OCI-LY3 (cell line): Measurements from ENCODE around the gene UMAD1.

Source experiments
- EZH2phosphoT487 ChIP-seq: fragments of 200-600 bp; shearing (Covaris generic); IDR thresholded peaks from 2 replicates; pipeline ENCODE4 v1.6.1; 2018; ENCODE audit warnings: antibody characterized with exemption, mixed run types, low read depth
- TF ChIP-seq, protein P1 (sequence below): fragments of 200-600, 300-600 bp; sonication (generic); IDR thresholded peaks from 2 replicates; pipeline ENCODE4 v1.5.1; 2014; ENCODE audit warnings: antibody characterized with exemption, low read length, low read depth

DNA sequence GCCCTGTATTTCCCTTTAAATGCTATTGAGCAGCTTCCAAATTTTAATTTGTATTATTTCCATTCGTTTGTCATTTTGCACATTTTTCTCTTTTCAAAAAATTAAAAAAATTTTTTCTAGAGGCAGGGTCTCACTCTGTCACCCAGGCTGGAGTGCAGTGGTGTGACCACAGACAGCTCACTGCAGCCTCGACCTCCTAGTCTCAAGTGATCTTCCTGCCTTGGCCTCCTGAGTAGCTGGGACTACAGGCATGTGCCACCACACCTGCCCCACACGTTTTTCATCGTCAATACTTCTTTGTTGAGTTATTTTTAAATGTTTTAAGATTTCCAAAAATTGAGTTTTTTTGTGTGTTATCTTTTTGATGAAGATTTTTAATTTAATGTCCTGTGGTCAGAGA is 73.2 kb downstream of the UMAD1 start:
- TF ChIP-seq, protein P1, sequence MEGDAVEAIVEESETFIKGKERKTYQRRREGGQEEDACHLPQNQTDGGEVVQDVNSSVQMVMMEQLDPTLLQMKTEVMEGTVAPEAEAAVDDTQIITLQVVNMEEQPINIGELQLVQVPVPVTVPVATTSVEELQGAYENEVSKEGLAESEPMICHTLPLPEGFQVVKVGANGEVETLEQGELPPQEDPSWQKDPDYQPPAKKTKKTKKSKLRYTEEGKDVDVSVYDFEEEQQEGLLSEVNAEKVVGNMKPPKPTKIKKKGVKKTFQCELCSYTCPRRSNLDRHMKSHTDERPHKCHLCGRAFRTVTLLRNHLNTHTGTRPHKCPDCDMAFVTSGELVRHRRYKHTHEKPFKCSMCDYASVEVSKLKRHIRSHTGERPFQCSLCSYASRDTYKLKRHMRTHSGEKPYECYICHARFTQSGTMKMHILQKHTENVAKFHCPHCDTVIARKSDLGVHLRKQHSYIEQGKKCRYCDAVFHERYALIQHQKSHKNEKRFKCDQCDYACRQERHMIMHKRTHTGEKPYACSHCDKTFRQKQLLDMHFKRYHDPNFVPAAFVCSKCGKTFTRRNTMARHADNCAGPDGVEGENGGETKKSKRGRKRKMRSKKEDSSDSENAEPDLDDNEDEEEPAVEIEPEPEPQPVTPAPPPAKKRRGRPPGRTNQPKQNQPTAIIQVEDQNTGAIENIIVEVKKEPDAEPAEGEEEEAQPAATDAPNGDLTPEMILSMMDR: no peak
- no peak for TF ChIP-seq EZH2phosphoT487
